ENCODE data around the gene CTNNA2.

DNA sequence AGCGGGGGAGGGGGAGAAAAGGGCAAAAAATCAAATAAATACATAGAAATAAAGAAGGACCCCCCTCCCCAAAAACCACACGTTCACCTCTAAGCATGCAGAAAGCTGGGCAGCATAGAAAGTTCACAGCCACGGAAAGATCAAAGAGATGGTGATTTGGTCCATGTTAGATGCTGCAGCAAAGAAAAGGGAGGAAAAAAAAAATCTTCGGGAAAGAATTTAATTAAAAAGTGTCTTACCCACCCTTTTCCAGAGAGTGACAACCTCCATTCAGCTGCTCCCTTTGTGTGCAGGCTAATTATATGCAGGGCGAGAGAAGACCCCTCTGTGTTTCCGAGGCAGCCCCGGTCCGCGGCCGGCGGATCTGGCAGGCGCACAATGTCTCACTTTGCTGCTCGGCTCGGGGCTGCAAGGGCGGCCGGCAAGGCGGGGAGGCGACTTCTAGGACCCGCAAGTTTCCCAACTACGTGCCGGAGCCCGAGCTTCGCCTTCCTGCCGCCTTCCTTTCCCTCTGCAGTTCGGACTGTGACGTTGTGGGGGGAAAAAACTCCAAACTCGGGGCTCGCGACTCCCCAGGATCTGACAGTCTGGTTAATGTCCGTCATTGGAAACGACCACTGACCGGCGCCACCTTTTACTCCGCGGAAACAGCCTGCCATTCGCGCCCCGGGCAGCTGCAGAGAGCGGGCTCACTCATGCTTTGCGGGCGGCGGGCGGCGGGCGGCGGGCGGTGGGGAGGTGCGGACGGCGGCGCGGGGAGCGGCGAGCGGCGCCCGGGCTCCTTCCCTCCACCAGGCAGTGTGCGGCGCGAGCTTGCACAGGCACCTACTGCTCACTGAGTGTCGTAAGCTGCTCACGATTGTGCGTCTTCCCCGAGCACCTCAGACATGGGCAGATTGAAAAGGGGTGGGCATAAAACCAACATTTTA is 791.3 kb downstream of the CTNNA2 start, which contains the start of gene LRRTM1:
- TF ChIP-seq CTCF (IDR thresholded peaks at IDR 0.05; ENCODE audit: low read depth, low read length) = no peak
- TF ChIP-seq EZH2phosphoT487 (IDR thresholded peaks at IDR 0.05; ENCODE audit: low read depth) = no peak

Data from OCI-LY3 (cell line).